Pancreas (tissue), 10 donors: Measurements from ENCODE around the gene CILP2. TPM values are rescaled to one million over a fixed set of nuclear protein-coding genes. Genes with fewer than 3 reads are reported as not detected.

ENCODE experiments used
- ATAC-seq, 4 donors: fragments of 200-7000 bp; cut with Tn5 transposase; one replicate each; pipeline versions ENCODE4 v1.8.0 to v1.9.1; 2020; ENCODE audit warnings: mild to moderate bottlenecking in 4 of 4, moderate library complexity in 4 of 4
- DNase-seq, 6 donors: peaks; one replicate each; pipeline ENCODE4 v3.0.0-alpha.2; 2020
- FAIRE-seq: peaks from 2 replicates; lab custom pipeline; 2012; peaks lifted over from hg19 to GRCh38; lab: Jason Lieb, UNC
- H3K27ac ChIP-seq, 4 donors: fragments of 200-600 bp; sonication (generic); 1 replicate in 3 of 4; 2 replicates in 1 of 4; pipeline versions ENCODE4 v1.5.0 to v1.8.0; 2020
- H3K27me3 ChIP-seq, 4 donors: fragments of 200-600 bp; one replicate each; pipeline ENCODE4 v1.8.0; 2021
- H3K36me3 ChIP-seq, 3 donors: fragments of 200-600 bp; sonication (generic) in 1 of 3; one replicate each; pipeline versions ENCODE4 v1.5.0 to v1.8.0; 2020 to 2021
- H3K4me1 ChIP-seq, 3 donors: fragments of 200-600 bp; one replicate each; pipeline ENCODE4 v1.8.0; 2021
- H3K4me3 ChIP-seq, 4 donors: fragments of 200-600 bp; sonication (generic) in 2 of 4; one replicate each; pipeline versions ENCODE4 v1.5.0 to v1.8.0; 2020 to 2021
- H3K9me3 ChIP-seq, 4 donors: fragments of 200-600 bp; one replicate each; pipeline ENCODE4 v1.8.0; 2021
- CTCF ChIP-seq, 4 donors: fragments of 200-600 bp; sonication (generic) in 3 of 4; IDR thresholded peaks; one replicate each; pipeline versions ENCODE4 v1.5.0 to v1.8.0; 2021; ENCODE audit warnings: antibody characterized with exemption in 4 of 4
- WGBS, 2 donors: extraction: QIAGEN DNeasy Blood & Tissue Kit; methylation state at CpG; one replicate each; pipeline ENCODE4 v1.1.7; 2013; 5-methylcytosine and 5-hydroxymethylcytosine counted together
- intact Hi-C, 3 donors: fragments of 100-400 bp; cut with DNase I; formaldehyde crosslinking; loops; one replicate each; pipeline versions ENCODE4 v1.11.1 to v1.14.2; 2022
- polyA plus RNA-seq, 2 donors: library from polyadenylated mRNA; stranded (reverse); fragments of 200-250 nt; gene quantifications; one replicate each; pipeline ENCODE4 v1.2.3, GENCODE V29; 2013
- total RNA-seq, 6 donors: library from RNA; stranded (reverse); fragmentation: NEBNext Ultra II Directional in 4 of 6; extraction: Animal tissue kit (Norgen Biotek cat#: 25700) in 4 of 6; gene quantifications; one replicate each; pipeline versions ENCODE4 v1.2.1 to v1.2.4, GENCODE V29; 2021 to 2023
- donor health status: healthy with polysubstance abuse.
- donor health status: DM: no; HTN: no; CAD: no; lungs with moderate emphysema.
- donor health status: DM: no; HTN: no; CAD: no.
- donor health status: control.
- donor health status: control.
- donor health status: Bipolar disorder and iron deficiency.
- donor health status: DM: yes; HTN: yes; CAD: no.
- donor health status: DM: no; HTN: no; CAD: no.
- donor health status: DM: no; HTN: no; CAD: no.
- donor health status: DM: yes; HTN: yes; CAD: no.

CILP2 gene
- total and polyA plus RNA-seq, 8 donors = 0.12 to 1.4 TPM; not detected in 6

- 92 to 94% methylated on average over 28 of the region's 28 CpGs for WGBS, 2 donors
- Histone ChIP-seq H3K4me3 (no peak overlapping the region), H3K9me3 (no peaks in the 10 kb centered on the region), H3K27ac (no peak overlapping the region), H3K4me1 (no peaks in the 10 kb centered on the region), H3K36me3 (peaks cover 0 to 8% (median 0%) of the 10 kb centered on the region in 3 donors), H3K27me3 (no peaks in the 10 kb centered on the region)
- DNase-seq (no peak), FAIRE-seq (no peak), ATAC-seq (no peak)
- intact Hi-C loops = no loop called here
- TF ChIP-seq CTCF (IDR thresholded peaks at IDR 0.05) = no peak
These were observed 11.3 kb upstream of the CILP2 start for GRCh38 chr19:19526581-19527370.

- Histone ChIP-seq H3K9me3 (no peaks in the 10 kb centered on the region), H3K27ac (no peak overlapping the region), H3K36me3 (peaks cover 0 to 8% (median 0%) of the 10 kb centered on the region in 3 donors), H3K4me1 (no peaks in the 10 kb centered on the region), H3K27me3 (no peaks in the 10 kb centered on the region), H3K4me3 (no peak overlapping the region)
- ATAC-seq (no peak), FAIRE-seq (no peak), DNase-seq (no peak)
- intact Hi-C loops = no loop called here
- TF ChIP-seq CTCF (IDR thresholded peaks at IDR 0.05) = no peak
- 97 to 98% methylated on average over 9 of the region's 9 CpGs for WGBS, 2 donors
These were observed 10.8 kb upstream of the CILP2 start for GRCh38 chr19:19527371-19527656.

- Histone ChIP-seq H3K27me3 (no peaks in the 10 kb centered on the region), H3K4me3 (no peak overlapping the region), H3K9me3 (no peaks in the 10 kb centered on the region), H3K27ac (no peak overlapping the region), H3K4me1 (no peaks in the 10 kb centered on the region), H3K36me3 (peaks cover 0 to 8% (median 0%) of the 10 kb centered on the region in 3 donors)
- no peak for ATAC-seq
- no peak for DNase-seq
- no peak for TF ChIP-seq CTCF (IDR thresholded peaks at IDR 0.05)
- 92 to 94% methylated on average over 26 to 27 of the region's 27 CpGs for WGBS, 2 donors
- no peak for FAIRE-seq
- intact Hi-C loops = no loop called here
These were observed 10.1 kb upstream of the CILP2 start for GRCh38 chr19:19527674-19528625.

GRCh38 chr19:19528721-19529490 lies 9.2 kb upstream of the CILP2 start, which contains the start of gene YJEFN3:
Gene YJEFN3 (plus strand): TSS chr19:19528911. CDS start chr19:19528933, 22 bp downstream.
- no peaks in the 10 kb centered on the region for H3K9me3 ChIP-seq
- ATAC-seq = peak in 1 of 4 donors; percentile 9
- no peaks in the 10 kb centered on the region for H3K27me3 ChIP-seq
- no peak for DNase-seq
- 73 to 79% methylated on average over 44 to 50 of the region's 50 CpGs for WGBS, 2 donors
- H3K4me3 ChIP-seq = no peak within 1 kb of the TSS
- no peaks in the 10 kb centered on the region for H3K4me1 ChIP-seq
- no peak for TF ChIP-seq CTCF (IDR thresholded peaks at IDR 0.05)
- H3K27ac ChIP-seq = no peak within 1 kb of the TSS
- H3K36me3 ChIP-seq = peaks cover 0 to 8% (median 0%) of the 10 kb centered on the region in 3 donors
- FAIRE-seq = no peak
- intact Hi-C loops = no loop called here
